ENCODE measurements around the gene GRK2. TPM values are rescaled to one million over a fixed set of nuclear protein-coding genes. Genes with fewer than 3 reads are reported as not detected.

Gene GRK2
- total and polyA plus RNA-seq, 2 of the 13 experiments (the other 11 are each of a cell fraction or from before 2014, with no cell fraction given): 31.3 to 42.4 TPM

DNA sequence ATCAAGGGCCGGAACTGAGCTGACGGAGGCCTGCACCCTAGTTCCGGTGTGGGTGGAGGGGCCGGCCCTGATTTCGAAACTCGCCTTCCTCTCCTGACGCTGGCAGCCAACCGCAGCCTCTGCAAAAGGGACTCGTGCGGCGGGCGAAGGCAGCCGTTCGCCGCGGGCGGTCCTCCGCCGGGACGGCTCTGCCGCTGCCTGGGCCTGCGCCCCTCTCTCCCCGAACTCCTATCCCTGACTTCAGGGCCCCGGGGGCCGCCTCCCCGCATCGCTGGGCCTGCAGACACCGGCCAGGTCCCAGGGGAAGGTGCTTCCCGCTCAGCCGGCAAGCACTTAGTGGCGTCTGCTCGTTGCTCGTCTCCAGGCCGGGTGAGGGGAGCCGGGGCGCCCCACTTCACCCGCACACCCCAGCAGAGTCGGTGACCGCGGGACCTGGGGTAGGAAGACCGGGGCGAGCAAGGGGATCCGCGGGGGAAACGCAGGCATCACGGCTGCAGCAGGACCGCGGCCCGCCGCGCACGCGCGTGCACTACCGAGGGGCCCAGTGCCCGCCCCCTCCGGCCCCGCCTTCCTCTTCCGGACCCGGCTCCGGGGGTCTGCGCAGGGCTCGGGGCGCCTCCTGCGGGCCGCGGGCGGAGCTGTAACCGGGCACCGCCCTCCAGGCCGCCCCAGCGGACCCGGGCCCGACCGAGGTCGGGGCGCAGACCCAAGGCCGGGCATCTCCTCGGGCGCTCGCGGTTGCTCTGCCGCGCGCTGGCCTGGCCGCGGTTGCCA lies 22.4 kb downstream of the GRK2 start (continued):
- TF ChIP-seq ZBTB42 (CRISPR knock-in tag; IDR thresholded peaks at IDR 0.05) (0 out of 2 replicates have a peak, but pooled peaks have one; percentile 61), ZNF264 (CRISPR knock-in tag; IDR thresholded peaks at IDR 0.05) (0 out of 2 replicates have a peak, but pooled peaks have one; percentile 53), EEA1 (CRISPR knock-in tag; IDR thresholded peaks at IDR 0.05; ENCODE audit: borderline replicate concordance) (no peak), MIER3 (CRISPR knock-in tag; IDR thresholded peaks at IDR 0.05; ENCODE audit: borderline replicate concordance) (peak; percentile 73; the same call in 1 of the 2 replicates), ZMYM3 (CRISPR knock-in tag; IDR thresholded peaks at IDR 0.05) (0 out of 2 replicates have a peak, but pooled peaks have one; percentile 9), RBM22 (optimal IDR thresholded peaks at IDR 0.05; ENCODE audit: low read length) (peak; percentile 91), HOXA9 (CRISPR knock-in tag; IDR thresholded peaks at IDR 0.05; ENCODE audit: borderline replicate concordance) (no peak), ZFAT (CRISPR knock-in tag; conservative IDR thresholded peaks at IDR 0.05) (0 out of 2 replicates have a peak, but pooled peaks have one; percentile 33)
- TF ChIP-seq, protein P1, sequence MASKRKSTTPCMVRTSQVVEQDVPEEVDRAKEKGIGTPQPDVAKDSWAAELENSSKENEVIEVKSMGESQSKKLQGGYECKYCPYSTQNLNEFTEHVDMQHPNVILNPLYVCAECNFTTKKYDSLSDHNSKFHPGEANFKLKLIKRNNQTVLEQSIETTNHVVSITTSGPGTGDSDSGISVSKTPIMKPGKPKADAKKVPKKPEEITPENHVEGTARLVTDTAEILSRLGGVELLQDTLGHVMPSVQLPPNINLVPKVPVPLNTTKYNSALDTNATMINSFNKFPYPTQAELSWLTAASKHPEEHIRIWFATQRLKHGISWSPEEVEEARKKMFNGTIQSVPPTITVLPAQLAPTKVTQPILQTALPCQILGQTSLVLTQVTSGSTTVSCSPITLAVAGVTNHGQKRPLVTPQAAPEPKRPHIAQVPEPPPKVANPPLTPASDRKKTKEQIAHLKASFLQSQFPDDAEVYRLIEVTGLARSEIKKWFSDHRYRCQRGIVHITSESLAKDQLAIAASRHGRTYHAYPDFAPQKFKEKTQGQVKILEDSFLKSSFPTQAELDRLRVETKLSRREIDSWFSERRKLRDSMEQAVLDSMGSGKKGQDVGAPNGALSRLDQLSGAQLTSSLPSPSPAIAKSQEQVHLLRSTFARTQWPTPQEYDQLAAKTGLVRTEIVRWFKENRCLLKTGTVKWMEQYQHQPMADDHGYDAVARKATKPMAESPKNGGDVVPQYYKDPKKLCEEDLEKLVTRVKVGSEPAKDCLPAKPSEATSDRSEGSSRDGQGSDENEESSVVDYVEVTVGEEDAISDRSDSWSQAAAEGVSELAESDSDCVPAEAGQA (IDR thresholded peaks at IDR 0.05; ENCODE audit: low read depth): no peak
- TF ChIP-seq, protein P1 (CRISPR knock-in tag; IDR thresholded peaks at IDR 0.05; ENCODE audit: borderline replicate concordance): 0 out of 2 replicates have a peak, but pooled peaks have one; percentile 77
- TF ChIP-seq, protein P2, sequence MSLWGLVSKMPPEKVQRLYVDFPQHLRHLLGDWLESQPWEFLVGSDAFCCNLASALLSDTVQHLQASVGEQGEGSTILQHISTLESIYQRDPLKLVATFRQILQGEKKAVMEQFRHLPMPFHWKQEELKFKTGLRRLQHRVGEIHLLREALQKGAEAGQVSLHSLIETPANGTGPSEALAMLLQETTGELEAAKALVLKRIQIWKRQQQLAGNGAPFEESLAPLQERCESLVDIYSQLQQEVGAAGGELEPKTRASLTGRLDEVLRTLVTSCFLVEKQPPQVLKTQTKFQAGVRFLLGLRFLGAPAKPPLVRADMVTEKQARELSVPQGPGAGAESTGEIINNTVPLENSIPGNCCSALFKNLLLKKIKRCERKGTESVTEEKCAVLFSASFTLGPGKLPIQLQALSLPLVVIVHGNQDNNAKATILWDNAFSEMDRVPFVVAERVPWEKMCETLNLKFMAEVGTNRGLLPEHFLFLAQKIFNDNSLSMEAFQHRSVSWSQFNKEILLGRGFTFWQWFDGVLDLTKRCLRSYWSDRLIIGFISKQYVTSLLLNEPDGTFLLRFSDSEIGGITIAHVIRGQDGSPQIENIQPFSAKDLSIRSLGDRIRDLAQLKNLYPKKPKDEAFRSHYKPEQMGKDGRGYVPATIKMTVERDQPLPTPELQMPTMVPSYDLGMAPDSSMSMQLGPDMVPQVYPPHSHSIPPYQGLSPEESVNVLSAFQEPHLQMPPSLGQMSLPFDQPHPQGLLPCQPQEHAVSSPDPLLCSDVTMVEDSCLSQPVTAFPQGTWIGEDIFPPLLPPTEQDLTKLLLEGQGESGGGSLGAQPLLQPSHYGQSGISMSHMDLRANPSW (CRISPR knock-in tag; IDR thresholded peaks at IDR 0.05; ENCODE audit: borderline replicate concordance): no peak; the same call in none of the 2 replicates
- TF ChIP-seq, protein P3, sequence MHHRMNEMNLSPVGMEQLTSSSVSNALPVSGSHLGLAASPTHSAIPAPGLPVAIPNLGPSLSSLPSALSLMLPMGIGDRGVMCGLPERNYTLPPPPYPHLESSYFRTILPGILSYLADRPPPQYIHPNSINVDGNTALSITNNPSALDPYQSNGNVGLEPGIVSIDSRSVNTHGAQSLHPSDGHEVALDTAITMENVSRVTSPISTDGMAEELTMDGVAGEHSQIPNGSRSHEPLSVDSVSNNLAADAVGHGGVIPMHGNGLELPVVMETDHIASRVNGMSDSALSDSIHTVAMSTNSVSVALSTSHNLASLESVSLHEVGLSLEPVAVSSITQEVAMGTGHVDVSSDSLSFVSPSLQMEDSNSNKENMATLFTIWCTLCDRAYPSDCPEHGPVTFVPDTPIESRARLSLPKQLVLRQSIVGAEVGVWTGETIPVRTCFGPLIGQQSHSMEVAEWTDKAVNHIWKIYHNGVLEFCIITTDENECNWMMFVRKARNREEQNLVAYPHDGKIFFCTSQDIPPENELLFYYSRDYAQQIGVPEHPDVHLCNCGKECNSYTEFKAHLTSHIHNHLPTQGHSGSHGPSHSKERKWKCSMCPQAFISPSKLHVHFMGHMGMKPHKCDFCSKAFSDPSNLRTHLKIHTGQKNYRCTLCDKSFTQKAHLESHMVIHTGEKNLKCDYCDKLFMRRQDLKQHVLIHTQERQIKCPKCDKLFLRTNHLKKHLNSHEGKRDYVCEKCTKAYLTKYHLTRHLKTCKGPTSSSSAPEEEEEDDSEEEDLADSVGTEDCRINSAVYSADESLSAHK (CRISPR knock-in tag; IDR thresholded peaks at IDR 0.05; ENCODE audit: borderline replicate concordance): no peak
- TF ChIP-seq, protein P4, sequence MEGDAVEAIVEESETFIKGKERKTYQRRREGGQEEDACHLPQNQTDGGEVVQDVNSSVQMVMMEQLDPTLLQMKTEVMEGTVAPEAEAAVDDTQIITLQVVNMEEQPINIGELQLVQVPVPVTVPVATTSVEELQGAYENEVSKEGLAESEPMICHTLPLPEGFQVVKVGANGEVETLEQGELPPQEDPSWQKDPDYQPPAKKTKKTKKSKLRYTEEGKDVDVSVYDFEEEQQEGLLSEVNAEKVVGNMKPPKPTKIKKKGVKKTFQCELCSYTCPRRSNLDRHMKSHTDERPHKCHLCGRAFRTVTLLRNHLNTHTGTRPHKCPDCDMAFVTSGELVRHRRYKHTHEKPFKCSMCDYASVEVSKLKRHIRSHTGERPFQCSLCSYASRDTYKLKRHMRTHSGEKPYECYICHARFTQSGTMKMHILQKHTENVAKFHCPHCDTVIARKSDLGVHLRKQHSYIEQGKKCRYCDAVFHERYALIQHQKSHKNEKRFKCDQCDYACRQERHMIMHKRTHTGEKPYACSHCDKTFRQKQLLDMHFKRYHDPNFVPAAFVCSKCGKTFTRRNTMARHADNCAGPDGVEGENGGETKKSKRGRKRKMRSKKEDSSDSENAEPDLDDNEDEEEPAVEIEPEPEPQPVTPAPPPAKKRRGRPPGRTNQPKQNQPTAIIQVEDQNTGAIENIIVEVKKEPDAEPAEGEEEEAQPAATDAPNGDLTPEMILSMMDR (CRISPR knock-in tag; IDR thresholded peaks at IDR 0.05): peak; percentile 74

Data from HepG2 (cell line).